ENCODE data around the gene FAM168A.

- TF ChIP-seq POLR2A (IDR thresholded peaks at IDR 0.05): no peak
- TF ChIP-seq, protein P1, sequence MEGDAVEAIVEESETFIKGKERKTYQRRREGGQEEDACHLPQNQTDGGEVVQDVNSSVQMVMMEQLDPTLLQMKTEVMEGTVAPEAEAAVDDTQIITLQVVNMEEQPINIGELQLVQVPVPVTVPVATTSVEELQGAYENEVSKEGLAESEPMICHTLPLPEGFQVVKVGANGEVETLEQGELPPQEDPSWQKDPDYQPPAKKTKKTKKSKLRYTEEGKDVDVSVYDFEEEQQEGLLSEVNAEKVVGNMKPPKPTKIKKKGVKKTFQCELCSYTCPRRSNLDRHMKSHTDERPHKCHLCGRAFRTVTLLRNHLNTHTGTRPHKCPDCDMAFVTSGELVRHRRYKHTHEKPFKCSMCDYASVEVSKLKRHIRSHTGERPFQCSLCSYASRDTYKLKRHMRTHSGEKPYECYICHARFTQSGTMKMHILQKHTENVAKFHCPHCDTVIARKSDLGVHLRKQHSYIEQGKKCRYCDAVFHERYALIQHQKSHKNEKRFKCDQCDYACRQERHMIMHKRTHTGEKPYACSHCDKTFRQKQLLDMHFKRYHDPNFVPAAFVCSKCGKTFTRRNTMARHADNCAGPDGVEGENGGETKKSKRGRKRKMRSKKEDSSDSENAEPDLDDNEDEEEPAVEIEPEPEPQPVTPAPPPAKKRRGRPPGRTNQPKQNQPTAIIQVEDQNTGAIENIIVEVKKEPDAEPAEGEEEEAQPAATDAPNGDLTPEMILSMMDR (IDR thresholded peaks at IDR 0.05): no peak
- TF ChIP-seq EP300 (IDR thresholded peaks at IDR 0.05): no peak
Measured at GRCh38 chr11:73386546-73386945, 211.4 kb downstream of the FAM168A start.
